ENCODE results near the gene POP7. TPM values are rescaled to one million over a fixed set of nuclear protein-coding genes. Genes with fewer than 3 reads are reported as not detected.

POP7 gene
- total RNA-seq, 4 donors from 2014 or later, result 39.8 to 76.3 (median 63.0) TPM

- peak overlapping the region in 3 of 4 donors; percentile 52 to 58 (median 52) for H3K27ac ChIP-seq
- H3K27me3 ChIP-seq, result no peaks in the 10 kb centered on the region
- H3K4me3 ChIP-seq, result no peak overlapping the region
- peaks cover 0 to 8% of the 10 kb centered on the region in 2 donors for H3K4me1 ChIP-seq
- intact Hi-C loops (cut with DNase I; ENCODE audit: low total_unique reads) (loop anchor here (10.0 kb wide), 2 partner anchors 204 to 576 kb away; partner anchors contain the start of gene TSC22D4), in situ Hi-C loops (cut with MboI; ENCODE audit: low sequenced_read_pairs in 4 of 4) (no loop called here)
- DNase-seq, result no peak
- ATAC-seq, result no peak
- TF ChIP-seq POLR2A (IDR thresholded peaks at IDR 0.05), result no peak
- TF ChIP-seq CTCF (IDR thresholded peaks at IDR 0.05 in 4 of 5, conservative IDR thresholded peaks at IDR 0.05 in 1 of 5), result no peak
- no peaks in the 10 kb centered on the region for H3K9me3 ChIP-seq
- H3K36me3 ChIP-seq, result peaks cover 0 to 52% of the 10 kb centered on the region in 2 donors
Observed at GRCh38 chr7:100678291-100678984, 27.5 kb upstream of the POP7 start.

GRCh38 chr7:100679129-100679926, 26.6 kb upstream of the POP7 start:
- Histone ChIP-seq H3K4me3 (no peak overlapping the region), H3K27ac (peak overlapping the region; percentile 31 to 58 (median 52)), H3K9me3 (no peaks in the 10 kb centered on the region), H3K4me1 (peaks cover 0 to 8% of the 10 kb centered on the region in 2 donors), H3K27me3 (no peaks in the 10 kb centered on the region), H3K36me3 (peaks cover 0 to 61% of the 10 kb centered on the region in 2 donors)
- in situ Hi-C loops (cut with MboI; ENCODE audit: low sequenced_read_pairs in 4 of 4), result no loop called here
- ATAC-seq (no peak), DNase-seq (no peak)
- no peak for TF ChIP-seq POLR2A (IDR thresholded peaks at IDR 0.05)
- no peak for TF ChIP-seq CTCF (IDR thresholded peaks at IDR 0.05 in 4 of 5, conservative IDR thresholded peaks at IDR 0.05 in 1 of 5)
- intact Hi-C loops (cut with DNase I; ENCODE audit: low total_unique reads), result loop anchor here (10.0 kb wide), 2 partner anchors 205 to 575 kb away; partner anchors contain the start of gene TSC22D4

GRCh38 chr7:100679927-100680575, 25.9 kb upstream of the POP7 start:
- Histone ChIP-seq H3K27me3 (no peaks in the 10 kb centered on the region), H3K27ac (peak overlapping the region; percentile 31 to 58 (median 52)), H3K9me3 (no peaks in the 10 kb centered on the region), H3K4me3 (no peak overlapping the region), H3K36me3 (peaks cover 0 to 68% of the 10 kb centered on the region in 2 donors), H3K4me1 (peaks cover 0 to 8% of the 10 kb centered on the region in 2 donors)
- in situ Hi-C loops (cut with MboI; ENCODE audit: low sequenced_read_pairs in 4 of 4) (no loop called here), intact Hi-C loops (cut with DNase I; ENCODE audit: low total_unique reads) (loop anchor here (10.0 kb wide), 2 partner anchors 205 to 575 kb away; partner anchors contain the start of gene TSC22D4)
- ATAC-seq, result peak; percentile 37 to 51
- TF ChIP-seq POLR2A (IDR thresholded peaks at IDR 0.05) (no peak), CTCF (IDR thresholded peaks at IDR 0.05 in 4 of 5, conservative IDR thresholded peaks at IDR 0.05 in 1 of 5) (no peak)
- DNase-seq, result peak; percentile 43 to 70

- no peak for ATAC-seq
- Histone ChIP-seq H3K27ac (peak overlapping the region; percentile 28 to 58 (median 44)), H3K27me3 (no peaks in the 10 kb centered on the region), H3K9me3 (no peaks in the 10 kb centered on the region), H3K4me1 (peaks cover 0 to 8% of the 10 kb centered on the region in 2 donors), H3K36me3 (peaks cover 0 to 75% of the 10 kb centered on the region in 2 donors), H3K4me3 (no peak overlapping the region)
- TF ChIP-seq POLR2A (IDR thresholded peaks at IDR 0.05) (no peak), CTCF (IDR thresholded peaks at IDR 0.05 in 4 of 5, conservative IDR thresholded peaks at IDR 0.05 in 1 of 5) (no peak)
- in situ Hi-C loops (cut with MboI; ENCODE audit: low sequenced_read_pairs in 4 of 4), result no loop called here
- intact Hi-C loops (cut with DNase I; ENCODE audit: low total_unique reads), result no loop called here
- DNase-seq, result no peak
Observed at GRCh38 chr7:100680576-100681271, 25.2 kb upstream of the POP7 start.
